SK-N-MC (cell line): ENCODE data around the gene MED25.
A peak's percentile ranks its signal among the peaks of the same experiment; 100 is the strongest.

Experiments
- DNase-seq: peaks from one replicate; pipeline ENCODE4 v3.0.0-alpha.2; 2011; ENCODE audit warnings: low read depth, low spot score
- H3K27ac ChIP-seq: fragments of 200-600 bp; sonication (generic); 2 replicates; pipeline ENCODE4 v1.5.1; 2016; ENCODE audit warnings: mixed run types
- H3K36me3 ChIP-seq: fragments of 200-600 bp; sonication (generic); 2 replicates; pipeline ENCODE4 v1.6.1; 2017; ENCODE audit warnings: antibody characterized with exemption, low read length, mixed read lengths; ENCODE audit not compliant: insufficient read depth
- H3K4me3 ChIP-seq: fragments of 200-600 bp; sonication (generic); 2 replicates; pipeline ENCODE4 v1.5.1; 2016
- H3K9ac ChIP-seq: fragments of 200-600 bp; sonication (generic); 2 replicates; pipeline ENCODE4 v1.8.0; 2017; ENCODE audit warnings: mixed run types, mixed read lengths; ENCODE audit not compliant: insufficient read length
- H3K9me3 ChIP-seq: fragments of 200-600 bp; sonication (generic); 2 replicates; pipeline ENCODE4 v1.6.1; 2017; ENCODE audit warnings: low read depth, mild to moderate bottlenecking, antibody characterized with exemption, low read length, moderate library complexity, mixed read lengths
- EZH2 ChIP-seq: fragments of 200-600 bp; sonication (generic); IDR thresholded peaks from one replicate; pipeline ENCODE4 v1.6.1; 2017; ENCODE audit warnings: antibody characterized with exemption
- FOXP2 ChIP-seq: optimal IDR thresholded peaks from 2 replicates; pipeline ENCODE3; 2011; ENCODE audit warnings: mild to moderate bottlenecking, moderate library complexity; ENCODE audit not compliant: insufficient read depth; ENCODE audit errors: extremely low read length, control extremely low read depth
- POLR2AphosphoS5 ChIP-seq: IDR thresholded peaks from 2 replicates; pipeline ENCODE4 v1.6.1; 2012; ENCODE audit warnings: mild to moderate bottlenecking, low read depth, low read length, borderline replicate concordance

The MED25 gene

GRCh38 chr19:49871349-49871985 lies 53.4 kb downstream of the MED25 start:
- peak overlapping the region; percentile 31; the same call in 1 of the 2 replicates for H3K27ac ChIP-seq
- no peak for TF ChIP-seq FOXP2
- no peak for TF ChIP-seq EZH2
- no peak for TF ChIP-seq POLR2AphosphoS5

GRCh38 chr19:49872245-49873128 lies 54.4 kb downstream of the MED25 start:
- H3K9me3 ChIP-seq = no peaks in the 10 kb centered on the region
- no peak for DNase-seq
- TF ChIP-seq POLR2AphosphoS5 (no peak), FOXP2 (no peak), EZH2 (no peak)
- H3K4me3 ChIP-seq = no peak overlapping the region
- H3K27ac ChIP-seq = no peak overlapping the region
- peaks cover 8% of the 10 kb centered on the region for H3K36me3 ChIP-seq
- no peak overlapping the region for H3K9ac ChIP-seq

More at GRCh38 chr19:49871349-49871985, 53.4 kb downstream of the MED25 start:
- Histone ChIP-seq H3K36me3 (peaks cover 8% of the 10 kb centered on the region), H3K4me3 (no peak overlapping the region), H3K9me3 (no peaks in the 10 kb centered on the region), H3K9ac (no peak overlapping the region)
- DNase-seq = no peak

DNA sequence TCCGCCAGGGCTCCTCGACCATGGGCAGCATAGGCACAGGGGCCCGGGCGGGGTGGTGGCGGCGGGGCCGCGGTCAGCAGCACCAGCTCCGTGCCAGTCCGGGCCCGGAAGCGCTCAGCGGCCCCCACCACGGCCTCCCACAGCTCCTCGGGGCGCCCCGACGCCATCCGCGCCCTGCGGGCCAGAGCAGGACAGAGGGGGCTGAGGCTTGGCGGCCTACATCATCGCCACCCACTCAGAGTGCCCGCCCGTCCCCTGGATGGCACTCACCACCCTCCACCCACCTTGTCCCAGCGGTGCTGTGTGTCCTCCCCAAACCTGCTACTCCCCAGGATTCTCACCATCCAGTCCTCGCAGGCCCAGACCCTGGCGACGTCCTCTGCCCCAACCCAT lies 55.0 kb downstream of the MED25 start:
- Histone ChIP-seq H3K9me3 (no peaks in the 10 kb centered on the region), H3K36me3 (peaks cover 8% of the 10 kb centered on the region), H3K9ac (no peak overlapping the region), H3K27ac (no peak overlapping the region), H3K4me3 (no peak overlapping the region)
- DNase-seq = no peak
- TF ChIP-seq POLR2AphosphoS5 (no peak), EZH2 (no peak), FOXP2 (no peak)

DNA sequence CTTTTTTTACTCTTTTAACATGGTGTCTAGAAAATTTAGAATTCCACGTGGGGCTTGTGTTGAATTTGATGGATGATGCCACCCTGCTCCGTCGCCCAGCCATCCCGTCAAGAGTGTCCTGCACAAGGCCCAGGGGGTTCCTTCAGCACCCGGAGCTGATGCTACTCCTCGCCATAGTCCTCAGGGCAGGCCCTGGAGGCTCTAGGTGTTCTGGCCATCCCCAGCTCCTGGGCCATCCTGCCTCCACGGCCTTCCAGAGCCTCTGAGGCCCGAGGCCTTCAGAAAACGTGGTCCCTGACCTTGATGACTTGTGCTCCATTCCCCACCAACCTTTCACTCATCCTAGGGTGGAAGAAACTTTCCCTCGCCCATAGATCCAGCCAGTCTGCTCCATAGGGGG lies 55.7 kb downstream of the MED25 start:
- no peak for TF ChIP-seq FOXP2
- TF ChIP-seq EZH2 = no peak
- TF ChIP-seq POLR2AphosphoS5 = no peak
- Histone ChIP-seq H3K36me3 (peaks cover 8% of the 10 kb centered on the region), H3K4me3 (no peak overlapping the region), H3K9ac (peak overlapping the region; percentile 20), H3K27ac (no peak overlapping the region; the same call in 1 of the 2 replicates), H3K9me3 (no peaks in the 10 kb centered on the region)
- DNase-seq = no peak

GRCh38 chr19:49874503-49875157 lies 56.5 kb downstream of the MED25 start:
- no peak overlapping the region for H3K4me3 ChIP-seq

DNA sequence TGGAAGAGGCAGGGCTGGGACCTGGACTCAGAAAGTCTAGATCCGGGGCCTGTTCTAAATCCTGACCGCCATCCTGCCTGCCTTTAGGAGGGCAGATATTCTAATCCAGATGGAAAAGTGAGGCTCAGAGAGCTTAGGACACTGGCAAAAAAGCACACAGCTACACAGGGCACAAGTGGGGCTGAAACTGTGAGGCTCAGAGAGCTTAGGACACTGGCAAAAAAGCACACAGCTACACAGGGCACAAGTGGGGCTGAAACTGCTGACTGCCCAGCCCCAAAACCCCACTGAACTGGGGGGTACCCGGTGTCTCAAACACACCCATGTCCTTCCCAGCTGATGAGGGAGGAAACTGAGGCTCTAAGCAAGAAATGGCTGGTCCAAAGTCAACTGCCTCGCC lies 57.1 kb downstream of the MED25 start:
- Histone ChIP-seq H3K9ac (peak overlapping the region; percentile 100), H3K27ac (no peak overlapping the region), H3K36me3 (peaks cover 15% of the 10 kb centered on the region), H3K9me3 (no peaks in the 10 kb centered on the region), H3K4me3 (peak overlapping the region; percentile 100)
- DNase-seq = no peak
- no peak for TF ChIP-seq EZH2
- TF ChIP-seq POLR2AphosphoS5 = no peak
- no peak for TF ChIP-seq FOXP2

More at GRCh38 chr19:49874503-49875157, 56.5 kb downstream of the MED25 start:
- Histone ChIP-seq H3K9ac (peak overlapping the region; percentile 100), H3K9me3 (no peaks in the 10 kb centered on the region), H3K27ac (no peak overlapping the region; the same call in 1 of the 2 replicates), H3K36me3 (peaks cover 14% of the 10 kb centered on the region)
- DNase-seq = no peak
- TF ChIP-seq POLR2AphosphoS5 = no peak
- no peak for TF ChIP-seq EZH2
- no peak for TF ChIP-seq FOXP2

GRCh38 chr19:49875857-49876421 lies 57.9 kb downstream of the MED25 start:
- no peak for DNase-seq
- Histone ChIP-seq H3K36me3 (peaks cover 23% of the 10 kb centered on the region), H3K9ac (peak overlapping the region; percentile 100), H3K9me3 (no peaks in the 10 kb centered on the region), H3K27ac (peak overlapping the region; percentile 99), H3K4me3 (peak overlapping the region; percentile 100)
- TF ChIP-seq EZH2 = no peak
- no peak; the same call in none of the 2 replicates for TF ChIP-seq POLR2AphosphoS5
- TF ChIP-seq FOXP2 = no peak
